ENCODE results near the gene MADD.
"Not testable (repeated sequence)": the region's sequence is repeated elsewhere in the genome, so short reads cannot be mapped to it uniquely, and the experiment has no call there.

MADD gene

GRCh38 chr11:47333886-47334443, 64.0 kb downstream of the MADD start:
- H3K4me3 ChIP-seq (ENCODE audit: low read depth, low read length), result no peak overlapping the region
- TF ChIP-seq CTCF (IDR thresholded peaks at IDR 0.05), result no peak
- H2AFZ ChIP-seq, result no peak overlapping the region
- no peak overlapping the region for H3K27ac ChIP-seq
- peaks cover 15% of the 10 kb centered on the region for H3K4me1 ChIP-seq
- no peaks in the 10 kb centered on the region for H3K79me2 ChIP-seq
- H3K9ac ChIP-seq, result no peak overlapping the region
- no peaks in the 10 kb centered on the region for H3K9me3 ChIP-seq (ENCODE audit: control insufficient read depth, low read length)
- H3K36me3 ChIP-seq (ENCODE audit: control insufficient read depth, insufficient read depth, low read length), result no peaks in the 10 kb centered on the region
- H3K27me3 ChIP-seq (ENCODE audit: control insufficient read depth, insufficient read depth, low read length), result no peaks in the 10 kb centered on the region
- no peak overlapping the region for H3K4me2 ChIP-seq (ENCODE audit: low read length)

DNA sequence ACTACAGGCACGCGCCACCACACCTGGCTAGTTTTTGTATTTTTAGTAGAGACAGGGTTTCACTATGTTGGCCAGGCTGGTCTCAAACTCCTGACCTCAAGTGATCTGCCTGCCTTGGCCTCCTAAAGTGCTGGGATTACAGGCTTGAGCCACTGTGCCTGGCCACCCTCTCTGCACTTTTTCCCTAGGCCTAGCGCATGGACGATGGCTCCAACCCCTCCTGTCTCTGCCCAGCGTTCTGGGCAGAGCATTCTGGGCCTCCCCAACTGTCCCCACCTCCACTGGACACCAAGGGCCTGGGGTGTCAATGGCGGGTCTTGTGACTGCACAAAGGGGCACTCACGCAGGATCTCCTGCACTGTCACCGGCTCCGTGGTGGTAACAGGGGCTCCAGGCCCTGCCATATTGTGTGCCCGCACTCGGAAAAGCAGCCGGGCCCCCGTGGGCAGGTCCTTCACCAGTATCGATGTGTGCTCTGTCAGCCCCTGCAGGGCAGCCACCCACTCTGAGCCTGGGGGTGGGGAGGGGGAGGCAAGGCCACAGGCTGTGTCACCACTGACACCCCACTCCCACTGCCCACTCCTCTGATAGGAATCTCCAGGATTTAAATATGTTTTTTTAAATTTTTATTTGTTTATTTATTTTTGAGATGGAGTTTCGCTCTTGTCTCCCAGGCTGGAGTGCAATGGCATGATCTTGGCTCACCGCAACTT, 64.9 kb downstream of the MADD start:
- H3K27ac ChIP-seq; H3K9ac ChIP-seq; H3K4me3 ChIP-seq (ENCODE audit: low read depth, low read length); H3K4me1 ChIP-seq; H2AFZ ChIP-seq; H3K79me2 ChIP-seq; H3K36me3 ChIP-seq (ENCODE audit: control insufficient read depth, insufficient read depth, low read length); H3K9me3 ChIP-seq (ENCODE audit: control insufficient read depth, low read length); H3K27me3 ChIP-seq (ENCODE audit: control insufficient read depth, insufficient read depth, low read length); H3K4me2 ChIP-seq (ENCODE audit: low read length): not testable (repeated sequence)

DNA sequence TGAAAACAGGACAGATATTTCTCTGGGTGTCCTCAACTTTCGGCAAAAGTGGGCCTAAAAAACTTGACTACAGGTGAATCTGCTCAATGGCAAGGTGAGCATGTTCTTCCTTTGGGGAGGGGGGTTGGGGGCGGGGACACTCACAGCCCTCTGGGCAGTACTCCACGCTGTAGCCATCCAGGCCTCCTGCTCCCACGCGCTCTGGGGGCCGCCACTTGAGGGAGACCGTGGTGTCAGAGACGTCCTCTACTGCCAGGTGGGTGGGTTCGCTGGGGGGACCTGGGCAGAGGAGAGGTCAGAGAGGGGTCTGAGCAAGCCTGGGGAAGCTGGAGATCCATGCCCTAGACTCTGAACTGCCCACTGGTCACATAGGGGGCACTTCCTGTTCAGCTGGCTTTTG, 65.8 kb downstream of the MADD start:
- H3K79me2 ChIP-seq, result no peaks in the 10 kb centered on the region
- no peak overlapping the region for H3K4me2 ChIP-seq (ENCODE audit: low read length)
- H3K9ac ChIP-seq, result no peak overlapping the region
- no peak overlapping the region for H3K4me3 ChIP-seq (ENCODE audit: low read depth, low read length)
- H3K27me3 ChIP-seq (ENCODE audit: control insufficient read depth, insufficient read depth, low read length), result no peaks in the 10 kb centered on the region
- no peaks in the 10 kb centered on the region for H3K36me3 ChIP-seq (ENCODE audit: control insufficient read depth, insufficient read depth, low read length)
- H3K4me1 ChIP-seq, result no peaks in the 10 kb centered on the region
- TF ChIP-seq CTCF (IDR thresholded peaks at IDR 0.05), result no peak
- no peak overlapping the region for H3K27ac ChIP-seq
- H2AFZ ChIP-seq, result no peak overlapping the region
- no peaks in the 10 kb centered on the region for H3K9me3 ChIP-seq (ENCODE audit: control insufficient read depth, low read length)

DNA sequence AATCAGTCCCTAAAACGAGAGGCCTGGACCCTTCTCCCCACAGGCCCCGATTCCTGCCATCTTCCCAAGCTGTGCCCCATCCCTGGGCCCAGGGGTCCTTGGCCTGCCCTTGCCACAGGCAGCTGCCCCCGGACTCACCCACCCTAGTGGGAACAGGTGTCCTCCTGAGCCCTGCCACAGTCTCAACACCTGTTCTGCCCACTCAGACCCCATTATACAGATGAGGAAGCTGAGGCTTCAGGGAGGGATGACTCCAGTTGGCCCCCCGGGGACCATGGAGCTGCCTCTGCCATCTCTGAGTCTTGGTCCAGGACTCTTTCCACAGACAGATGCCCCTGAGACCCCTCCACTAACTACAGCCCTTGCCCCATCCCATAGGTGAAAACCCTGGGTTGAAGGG, 66.7 kb downstream of the MADD start:
- Histone ChIP-seq H3K4me3 (ENCODE audit: low read depth, low read length) (no peak overlapping the region), H3K36me3 (ENCODE audit: control insufficient read depth, insufficient read depth, low read length) (no peaks in the 10 kb centered on the region), H3K79me2 (no peaks in the 10 kb centered on the region), H3K4me1 (no peaks in the 10 kb centered on the region), H2AFZ (no peak overlapping the region), H3K4me2 (ENCODE audit: low read length) (no peak overlapping the region), H3K27ac (no peak overlapping the region), H3K27me3 (ENCODE audit: control insufficient read depth, insufficient read depth, low read length) (no peaks in the 10 kb centered on the region), H3K9me3 (ENCODE audit: control insufficient read depth, low read length) (no peaks in the 10 kb centered on the region), H3K9ac (no peak overlapping the region)
- TF ChIP-seq CTCF (IDR thresholded peaks at IDR 0.05), result no peak

DNA sequence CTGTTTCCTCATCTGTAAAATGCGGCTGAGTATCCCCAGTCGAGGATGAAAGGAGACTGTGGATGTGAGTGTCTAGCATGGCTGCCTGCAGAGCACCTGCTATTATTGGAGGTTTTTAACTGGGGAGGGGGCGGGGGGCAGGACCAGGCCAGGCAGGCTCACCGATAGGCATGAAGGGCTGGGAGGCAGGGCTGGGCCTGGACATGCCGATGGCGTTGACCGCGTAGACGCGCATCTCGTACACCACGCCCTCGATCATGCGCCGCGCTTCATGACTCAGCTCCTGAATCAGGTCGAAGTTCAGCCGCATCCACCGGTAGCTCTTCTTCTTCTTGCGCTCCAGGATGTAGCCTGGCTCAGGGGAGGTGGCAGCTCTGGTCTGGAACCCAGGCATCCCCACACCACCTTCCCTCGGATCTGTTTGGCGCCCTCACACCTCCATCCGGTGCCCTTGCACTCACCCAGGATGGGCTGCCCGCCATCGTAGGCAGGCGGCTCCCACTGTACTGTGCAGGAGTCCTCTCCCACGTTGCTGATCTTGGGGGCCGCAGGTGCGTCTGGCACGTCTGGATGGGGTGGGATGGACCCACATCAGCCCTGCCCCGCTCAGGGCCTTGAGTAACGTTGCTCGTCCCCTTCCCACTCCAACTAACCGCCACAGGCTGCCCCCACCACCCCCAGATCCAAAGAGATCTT, 67.4 kb downstream of the MADD start:
- TF ChIP-seq CTCF (IDR thresholded peaks at IDR 0.05), result no peak
- Histone ChIP-seq H2AFZ (no peak overlapping the region), H3K4me3 (ENCODE audit: low read depth, low read length) (no peak overlapping the region), H3K4me1 (no peaks in the 10 kb centered on the region), H3K27me3 (ENCODE audit: control insufficient read depth, insufficient read depth, low read length) (no peaks in the 10 kb centered on the region), H3K27ac (no peak overlapping the region), H3K79me2 (no peaks in the 10 kb centered on the region), H3K4me2 (ENCODE audit: low read length) (no peak overlapping the region), H3K9me3 (ENCODE audit: control insufficient read depth, low read length) (no peaks in the 10 kb centered on the region), H3K36me3 (ENCODE audit: control insufficient read depth, insufficient read depth, low read length) (no peaks in the 10 kb centered on the region), H3K9ac (no peak overlapping the region)
